NB4 (cell line): ENCODE data around the gene MYCL.
A peak's percentile ranks its signal among the peaks of the same experiment; 100 is the strongest.

ENCODE experiments used
- DNase-seq: peaks from one replicate; pipeline ENCODE4 v3.0.0; 2010; ENCODE audit warnings: low read depth
- H3K4me3 ChIP-seq: one replicate; pipeline ENCODE4 v1.5.1; 2011; ENCODE audit warnings: mild to moderate bottlenecking, low read depth, low read length, moderate library complexity
- MYC ChIP-seq: IDR thresholded peaks from 2 replicates; pipeline ENCODE4 v1.6.1; 2011; ENCODE audit warnings: low read depth, low read length
- POLR2A ChIP-seq: IDR thresholded peaks from 2 replicates; pipeline ENCODE4 v1.6.1; 2011; ENCODE audit warnings: mild to moderate bottlenecking; ENCODE audit not compliant: insufficient read length; ENCODE audit errors: extremely low read depth
- TF ChIP-seq, protein P1 (sequence below): IDR thresholded peaks from one replicate; pipeline ENCODE4 v1.5.1; 2012; ENCODE audit warnings: low read depth, low read length
- TF ChIP-seq, protein P2 (sequence below): IDR thresholded peaks from 2 replicates; pipeline ENCODE4 v1.6.1; 2011; ENCODE audit warnings: low read depth, low read length

Gene MYCL

DNA sequence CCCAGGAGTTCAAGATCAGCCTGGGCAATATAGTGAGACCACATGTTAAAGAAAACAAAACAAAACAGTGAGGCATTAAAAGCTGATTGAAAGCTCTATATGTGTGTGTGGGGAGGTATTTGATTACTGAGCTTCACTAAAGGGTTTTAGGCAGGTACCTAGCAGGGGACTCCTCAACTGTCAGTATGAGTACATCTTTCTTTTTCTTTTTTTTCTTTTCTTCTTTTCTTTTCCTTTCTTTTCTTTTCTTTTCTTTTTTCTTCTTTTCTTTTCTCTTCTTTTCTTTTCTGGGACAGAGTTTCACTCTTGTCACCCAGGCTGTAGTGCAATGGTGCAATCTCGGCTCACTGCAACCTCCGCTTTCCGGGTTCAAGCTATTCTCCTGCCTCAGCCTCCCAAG lies 8.5 kb upstream of the MYCL start:
- DNase-seq = no peak
- TF ChIP-seq MYC (no peak), POLR2A (no peak)
- TF ChIP-seq, protein P1, sequence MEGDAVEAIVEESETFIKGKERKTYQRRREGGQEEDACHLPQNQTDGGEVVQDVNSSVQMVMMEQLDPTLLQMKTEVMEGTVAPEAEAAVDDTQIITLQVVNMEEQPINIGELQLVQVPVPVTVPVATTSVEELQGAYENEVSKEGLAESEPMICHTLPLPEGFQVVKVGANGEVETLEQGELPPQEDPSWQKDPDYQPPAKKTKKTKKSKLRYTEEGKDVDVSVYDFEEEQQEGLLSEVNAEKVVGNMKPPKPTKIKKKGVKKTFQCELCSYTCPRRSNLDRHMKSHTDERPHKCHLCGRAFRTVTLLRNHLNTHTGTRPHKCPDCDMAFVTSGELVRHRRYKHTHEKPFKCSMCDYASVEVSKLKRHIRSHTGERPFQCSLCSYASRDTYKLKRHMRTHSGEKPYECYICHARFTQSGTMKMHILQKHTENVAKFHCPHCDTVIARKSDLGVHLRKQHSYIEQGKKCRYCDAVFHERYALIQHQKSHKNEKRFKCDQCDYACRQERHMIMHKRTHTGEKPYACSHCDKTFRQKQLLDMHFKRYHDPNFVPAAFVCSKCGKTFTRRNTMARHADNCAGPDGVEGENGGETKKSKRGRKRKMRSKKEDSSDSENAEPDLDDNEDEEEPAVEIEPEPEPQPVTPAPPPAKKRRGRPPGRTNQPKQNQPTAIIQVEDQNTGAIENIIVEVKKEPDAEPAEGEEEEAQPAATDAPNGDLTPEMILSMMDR = no peak
- TF ChIP-seq, protein P2, sequence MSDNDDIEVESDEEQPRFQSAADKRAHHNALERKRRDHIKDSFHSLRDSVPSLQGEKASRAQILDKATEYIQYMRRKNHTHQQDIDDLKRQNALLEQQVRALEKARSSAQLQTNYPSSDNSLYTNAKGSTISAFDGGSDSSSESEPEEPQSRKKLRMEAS = no peak
- H3K4me3 ChIP-seq = no peak overlapping the region

DNA sequence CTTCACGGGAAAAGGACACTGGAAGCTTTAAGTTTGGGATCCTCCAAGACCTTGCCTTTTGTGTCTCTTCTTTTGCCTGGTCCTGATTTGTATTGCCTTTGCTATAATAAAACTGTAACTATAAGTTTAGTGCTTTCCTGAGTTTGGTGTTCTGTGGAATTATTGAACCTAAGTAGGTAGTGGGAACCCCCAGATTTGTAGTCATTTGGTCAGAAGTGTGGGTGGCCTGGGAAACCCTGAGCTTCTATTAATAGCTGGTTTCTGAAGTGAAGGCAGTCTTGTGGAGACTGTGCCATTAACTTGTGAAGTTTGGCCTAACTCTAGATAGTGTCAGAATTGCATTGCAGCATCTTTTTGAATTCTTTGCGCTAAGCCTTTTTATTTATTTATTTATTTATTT lies 6.8 kb upstream of the MYCL start:
- TF ChIP-seq, protein P2 = no peak
- TF ChIP-seq MYC (no peak), POLR2A (no peak)
- TF ChIP-seq, protein P1 = no peak
- H3K4me3 ChIP-seq = no peak overlapping the region
- no peak for DNase-seq

DNA sequence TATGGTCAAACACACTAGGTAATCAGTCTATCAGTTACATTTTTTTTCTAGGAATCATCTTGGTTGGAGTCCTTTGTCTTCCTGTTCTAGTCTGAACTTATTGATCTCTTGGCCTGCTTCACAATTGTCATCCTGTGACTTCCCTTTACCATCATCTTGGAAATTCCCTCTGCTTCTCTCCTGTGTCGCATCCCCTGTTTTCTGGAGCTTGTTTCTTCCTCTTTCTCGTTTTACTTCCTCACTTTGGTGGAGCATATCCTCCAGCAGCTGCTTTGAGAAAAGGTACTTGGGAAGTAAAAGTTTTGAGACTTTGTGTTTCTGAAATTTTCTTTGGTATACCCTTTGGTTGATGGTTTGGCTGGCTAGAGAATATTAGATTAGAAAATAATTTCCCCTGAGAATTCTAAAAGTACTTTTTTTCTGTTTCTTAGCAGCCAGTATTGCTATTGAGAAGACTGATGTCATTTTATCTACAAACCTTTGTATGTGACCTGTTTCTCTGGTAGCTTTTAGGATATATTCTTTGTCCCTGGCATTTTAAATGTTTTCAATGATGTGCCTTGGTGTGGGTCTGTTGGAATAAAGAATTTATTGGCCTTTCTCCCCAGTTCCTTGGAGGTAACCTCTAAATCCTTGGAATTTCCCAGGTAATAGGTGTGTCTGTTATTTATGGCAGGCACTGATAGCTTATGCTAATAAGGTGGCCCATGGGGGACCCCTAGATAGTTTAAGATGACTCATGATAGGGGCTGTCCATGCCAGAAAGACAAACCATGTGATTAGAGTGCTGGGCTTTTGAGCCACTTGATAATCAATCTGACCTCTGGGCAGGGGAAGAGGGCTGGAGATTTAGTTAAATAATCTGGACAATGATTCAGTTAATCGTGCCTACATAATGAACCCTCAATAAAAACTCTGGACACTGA lies 6.1 kb upstream of the MYCL start:
- TF ChIP-seq POLR2A = no peak
- TF ChIP-seq, protein P1 = no peak
- no peak for TF ChIP-seq MYC
- TF ChIP-seq, protein P2 = no peak
- no peak overlapping the region for H3K4me3 ChIP-seq
- DNase-seq = no peak

DNA sequence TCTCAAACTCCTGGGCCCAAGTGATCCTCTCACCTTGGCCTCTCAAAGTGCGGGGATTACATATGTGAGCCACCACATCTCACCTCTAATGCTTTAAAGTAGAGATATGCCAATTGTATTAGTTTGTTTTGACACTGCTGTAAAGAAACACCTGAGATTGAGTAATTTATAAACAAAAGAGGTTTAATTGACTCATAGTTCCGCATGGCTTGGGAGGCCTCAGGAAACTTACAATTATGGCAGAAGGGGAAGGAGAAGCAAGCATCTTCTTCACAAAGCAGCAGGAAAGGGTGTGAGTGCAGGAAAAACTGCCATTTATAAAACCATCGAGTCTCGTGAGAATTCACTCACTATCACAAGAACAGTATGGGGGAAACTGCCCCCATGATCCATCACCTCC lies 3.5 kb upstream of the MYCL start:
- H3K4me3 ChIP-seq = no peak overlapping the region
- TF ChIP-seq MYC = no peak
- TF ChIP-seq POLR2A = no peak
- no peak for DNase-seq

DNA sequence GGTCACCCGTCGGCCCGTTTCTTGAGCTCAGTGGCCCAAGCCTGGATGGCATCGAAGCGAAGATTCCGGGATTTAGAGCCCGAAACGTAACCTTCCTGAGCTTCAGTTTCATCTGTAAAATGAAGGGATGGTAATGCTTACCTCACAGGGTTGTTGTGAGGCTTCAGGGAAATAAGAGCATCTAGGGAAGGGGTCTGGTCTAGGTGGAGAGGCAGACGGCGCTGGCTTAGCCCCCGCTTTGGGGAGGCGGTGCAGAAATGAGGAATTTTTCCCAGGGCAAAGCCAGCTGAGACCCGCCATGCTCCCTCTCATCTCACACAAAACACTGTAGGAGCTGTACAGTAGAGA lies 717 bp upstream of the MYCL start:
- TF ChIP-seq, protein P2 = no peak
- no peak for TF ChIP-seq POLR2A
- TF ChIP-seq MYC = no peak
- TF ChIP-seq, protein P1 = no peak
- H3K4me3 ChIP-seq = no peak overlapping the region
- DNase-seq = no peak

DNA sequence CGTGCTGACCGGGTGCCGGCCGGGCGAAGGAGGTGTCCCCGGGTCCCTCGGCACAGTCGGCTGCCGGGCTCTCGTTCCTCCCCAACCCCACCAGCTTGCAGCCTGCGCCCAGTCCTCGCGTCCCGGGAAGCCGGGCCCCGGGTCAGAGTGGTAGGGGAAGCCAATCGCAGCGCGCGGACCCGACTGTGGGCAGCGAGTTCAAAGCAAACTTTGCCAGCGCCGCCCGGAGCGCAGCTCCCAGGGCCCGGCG lies 328 bp downstream of the MYCL start:
- DNase-seq = no peak
- TF ChIP-seq POLR2A = no peak
- TF ChIP-seq, protein P2 = no peak
- TF ChIP-seq, protein P1 = no peak

More for the DNA sequence above, 328 bp downstream of the MYCL start:
- peak overlapping the region; percentile 32 for H3K4me3 ChIP-seq
